HepG2 (cell line): ENCODE measurements around the gene PALM3. TPM values are rescaled to one million over a fixed set of nuclear protein-coding genes. Genes with fewer than 3 reads are reported as not detected.

Experiments used
- FOSL2 ChIP-seq: sonication (generic); formaldehyde crosslinking; IDR thresholded peaks from 2 replicates; pipeline ENCODE4 v1.4.0; 2020; ENCODE audit warnings: missing genetic modification reagents
- FOXM1 ChIP-seq: sonication (generic); formaldehyde crosslinking; IDR thresholded peaks from 2 replicates; pipeline ENCODE4 v1.5.0; 2020; ENCODE audit warnings: missing genetic modification reagents
- PHF8 ChIP-seq: sonication (generic); formaldehyde crosslinking; IDR thresholded peaks from 2 replicates; pipeline ENCODE4 v1.5.0; 2020; ENCODE audit warnings: missing genetic modification reagents
- PPARG ChIP-seq: conservative IDR thresholded peaks from 2 replicates; pipeline ENCODE4 v1.6.1; 2016; ENCODE audit warnings: missing biosample characterization, missing genetic modification reagents
- SMAD1 ChIP-seq: sonication (generic); formaldehyde crosslinking; IDR thresholded peaks from 2 replicates; pipeline ENCODE4 v1.4.0; 2020; ENCODE audit warnings: missing genetic modification reagents, low read depth, mild to moderate bottlenecking, borderline replicate concordance
- USF2 ChIP-seq, 2 experiments: sonication (generic) in 1 of 2; formaldehyde crosslinking in 1 of 2; IDR thresholded peaks; 2 replicates each; pipeline versions ENCODE4 v1.5.1 to v1.6.1; 2011 to 2020; ENCODE audit warnings: borderline replicate concordance in 1 of 2, low read depth in 1 of 2, low read length in 1 of 2, mild to moderate bottlenecking in 1 of 2, missing genetic modification reagents in 1 of 2, moderate library complexity in 1 of 2
- YEATS2 ChIP-seq: sonication (generic); formaldehyde crosslinking; IDR thresholded peaks from 2 replicates; pipeline ENCODE4 v1.4.0; 2020; ENCODE audit warnings: missing genetic modification reagents, borderline replicate concordance
- ZNF17 ChIP-seq: sonication (generic); formaldehyde crosslinking; IDR thresholded peaks from 2 replicates; pipeline ENCODE4 v1.5.0; 2020; ENCODE audit warnings: mild to moderate bottlenecking, missing genetic modification reagents
- polyA plus RNA-seq, 8 experiments: library from polyadenylated mRNA; depleted of rRNA in 3 of 8; stranded (reverse) in 7 of 8; unstranded in 1 of 8; fragments of >200 nt; fragmentation: Illumina TruSeq in 4 of 8; extraction: Trizol in 4 of 8; gene quantifications; 2 replicates each; pipeline versions ENCODE4 v1.2.1 to v1.2.3, GENCODE V29; 2011 to 2016; ENCODE audit warnings: low read depth in 4 of 8, missing spikeins in 1 of 8, mixed read lengths in 1 of 8; ENCODE audit not compliant: insufficient read depth in 1 of 8
- total RNA-seq, 5 experiments: library from RNA; depleted of rRNA; stranded (reverse); fragments of >200 nt; fragmentation: Illumina TruSeq; extraction: Trizol; gene quantifications; 2 replicates each; pipeline ENCODE4 v1.2.3, GENCODE V29; 2016; ENCODE audit warnings: low read depth in 1 of 5
- TF ChIP-seq, protein P1 (sequence below): sonication (generic); formaldehyde crosslinking; IDR thresholded peaks from 2 replicates; pipeline ENCODE4 v1.4.0; 2020; ENCODE audit warnings: mild to moderate bottlenecking, missing genetic modification reagents, borderline replicate concordance
- TF ChIP-seq, protein P2 (sequence below): sonication (generic); formaldehyde crosslinking; IDR thresholded peaks from 2 replicates; pipeline ENCODE4 v1.4.0; 2020; ENCODE audit warnings: mild to moderate bottlenecking, missing genetic modification reagents
- TF ChIP-seq, protein P3 (sequence below): sonication (generic); formaldehyde crosslinking; IDR thresholded peaks from 2 replicates; pipeline ENCODE4 v1.5.0; 2020; ENCODE audit warnings: mild to moderate bottlenecking, missing genetic modification reagents

The PALM3 gene
- total and polyA plus RNA-seq, 2 of the 13 experiments (the other 11 are each of a cell fraction or from before 2014, with no cell fraction given) = 0.79 to 2.4 TPM

- TF ChIP-seq, protein P1, sequence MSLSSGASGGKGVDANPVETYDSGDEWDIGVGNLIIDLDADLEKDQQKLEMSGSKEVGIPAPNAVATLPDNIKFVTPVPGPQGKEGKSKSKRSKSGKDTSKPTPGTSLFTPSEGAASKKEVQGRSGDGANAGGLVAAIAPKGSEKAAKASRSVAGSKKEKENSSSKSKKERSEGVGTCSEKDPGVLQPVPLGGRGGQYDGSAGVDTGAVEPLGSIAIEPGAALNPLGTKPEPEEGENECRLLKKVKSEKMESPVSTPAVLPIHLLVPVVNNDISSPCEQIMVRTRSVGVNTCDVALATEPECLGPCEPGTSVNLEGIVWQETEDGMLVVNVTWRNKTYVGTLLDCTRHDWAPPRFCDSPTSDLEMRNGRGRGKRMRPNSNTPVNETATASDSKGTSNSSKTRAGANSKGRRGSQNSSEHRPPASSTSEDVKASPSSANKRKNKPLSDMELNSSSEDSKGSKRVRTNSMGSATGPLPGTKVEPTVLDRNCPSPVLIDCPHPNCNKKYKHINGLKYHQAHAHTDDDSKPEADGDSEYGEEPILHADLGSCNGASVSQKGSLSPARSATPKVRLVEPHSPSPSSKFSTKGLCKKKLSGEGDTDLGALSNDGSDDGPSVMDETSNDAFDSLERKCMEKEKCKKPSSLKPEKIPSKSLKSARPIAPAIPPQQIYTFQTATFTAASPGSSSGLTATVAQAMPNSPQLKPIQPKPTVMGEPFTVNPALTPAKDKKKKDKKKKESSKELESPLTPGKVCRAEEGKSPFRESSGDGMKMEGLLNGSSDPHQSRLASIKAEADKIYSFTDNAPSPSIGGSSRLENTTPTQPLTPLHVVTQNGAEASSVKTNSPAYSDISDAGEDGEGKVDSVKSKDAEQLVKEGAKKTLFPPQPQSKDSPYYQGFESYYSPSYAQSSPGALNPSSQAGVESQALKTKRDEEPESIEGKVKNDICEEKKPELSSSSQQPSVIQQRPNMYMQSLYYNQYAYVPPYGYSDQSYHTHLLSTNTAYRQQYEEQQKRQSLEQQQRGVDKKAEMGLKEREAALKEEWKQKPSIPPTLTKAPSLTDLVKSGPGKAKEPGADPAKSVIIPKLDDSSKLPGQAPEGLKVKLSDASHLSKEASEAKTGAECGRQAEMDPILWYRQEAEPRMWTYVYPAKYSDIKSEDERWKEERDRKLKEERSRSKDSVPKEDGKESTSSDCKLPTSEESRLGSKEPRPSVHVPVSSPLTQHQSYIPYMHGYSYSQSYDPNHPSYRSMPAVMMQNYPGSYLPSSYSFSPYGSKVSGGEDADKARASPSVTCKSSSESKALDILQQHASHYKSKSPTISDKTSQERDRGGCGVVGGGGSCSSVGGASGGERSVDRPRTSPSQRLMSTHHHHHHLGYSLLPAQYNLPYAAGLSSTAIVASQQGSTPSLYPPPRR (CRISPR knock-in tag) = peak; percentile 23; the same call in 1 of the 2 replicates
- TF ChIP-seq PPARG (no peak), SMAD1 (CRISPR knock-in tag) (no peak), PHF8 (CRISPR knock-in tag) (peak; percentile 61), FOXM1 (CRISPR knock-in tag) (no peak), YEATS2 (CRISPR knock-in tag) (no peak), USF2 (IDR thresholded peaks at IDR 0.05; ENCODE audit: low read depth, low read length) (no peak), USF2 (CRISPR knock-in tag; IDR thresholded peaks at IDR 0.05; ENCODE audit: borderline replicate concordance) (no peak), FOSL2 (CRISPR knock-in tag) (no peak), ZNF17 (CRISPR knock-in tag) (no peak)
- TF ChIP-seq, protein P2, sequence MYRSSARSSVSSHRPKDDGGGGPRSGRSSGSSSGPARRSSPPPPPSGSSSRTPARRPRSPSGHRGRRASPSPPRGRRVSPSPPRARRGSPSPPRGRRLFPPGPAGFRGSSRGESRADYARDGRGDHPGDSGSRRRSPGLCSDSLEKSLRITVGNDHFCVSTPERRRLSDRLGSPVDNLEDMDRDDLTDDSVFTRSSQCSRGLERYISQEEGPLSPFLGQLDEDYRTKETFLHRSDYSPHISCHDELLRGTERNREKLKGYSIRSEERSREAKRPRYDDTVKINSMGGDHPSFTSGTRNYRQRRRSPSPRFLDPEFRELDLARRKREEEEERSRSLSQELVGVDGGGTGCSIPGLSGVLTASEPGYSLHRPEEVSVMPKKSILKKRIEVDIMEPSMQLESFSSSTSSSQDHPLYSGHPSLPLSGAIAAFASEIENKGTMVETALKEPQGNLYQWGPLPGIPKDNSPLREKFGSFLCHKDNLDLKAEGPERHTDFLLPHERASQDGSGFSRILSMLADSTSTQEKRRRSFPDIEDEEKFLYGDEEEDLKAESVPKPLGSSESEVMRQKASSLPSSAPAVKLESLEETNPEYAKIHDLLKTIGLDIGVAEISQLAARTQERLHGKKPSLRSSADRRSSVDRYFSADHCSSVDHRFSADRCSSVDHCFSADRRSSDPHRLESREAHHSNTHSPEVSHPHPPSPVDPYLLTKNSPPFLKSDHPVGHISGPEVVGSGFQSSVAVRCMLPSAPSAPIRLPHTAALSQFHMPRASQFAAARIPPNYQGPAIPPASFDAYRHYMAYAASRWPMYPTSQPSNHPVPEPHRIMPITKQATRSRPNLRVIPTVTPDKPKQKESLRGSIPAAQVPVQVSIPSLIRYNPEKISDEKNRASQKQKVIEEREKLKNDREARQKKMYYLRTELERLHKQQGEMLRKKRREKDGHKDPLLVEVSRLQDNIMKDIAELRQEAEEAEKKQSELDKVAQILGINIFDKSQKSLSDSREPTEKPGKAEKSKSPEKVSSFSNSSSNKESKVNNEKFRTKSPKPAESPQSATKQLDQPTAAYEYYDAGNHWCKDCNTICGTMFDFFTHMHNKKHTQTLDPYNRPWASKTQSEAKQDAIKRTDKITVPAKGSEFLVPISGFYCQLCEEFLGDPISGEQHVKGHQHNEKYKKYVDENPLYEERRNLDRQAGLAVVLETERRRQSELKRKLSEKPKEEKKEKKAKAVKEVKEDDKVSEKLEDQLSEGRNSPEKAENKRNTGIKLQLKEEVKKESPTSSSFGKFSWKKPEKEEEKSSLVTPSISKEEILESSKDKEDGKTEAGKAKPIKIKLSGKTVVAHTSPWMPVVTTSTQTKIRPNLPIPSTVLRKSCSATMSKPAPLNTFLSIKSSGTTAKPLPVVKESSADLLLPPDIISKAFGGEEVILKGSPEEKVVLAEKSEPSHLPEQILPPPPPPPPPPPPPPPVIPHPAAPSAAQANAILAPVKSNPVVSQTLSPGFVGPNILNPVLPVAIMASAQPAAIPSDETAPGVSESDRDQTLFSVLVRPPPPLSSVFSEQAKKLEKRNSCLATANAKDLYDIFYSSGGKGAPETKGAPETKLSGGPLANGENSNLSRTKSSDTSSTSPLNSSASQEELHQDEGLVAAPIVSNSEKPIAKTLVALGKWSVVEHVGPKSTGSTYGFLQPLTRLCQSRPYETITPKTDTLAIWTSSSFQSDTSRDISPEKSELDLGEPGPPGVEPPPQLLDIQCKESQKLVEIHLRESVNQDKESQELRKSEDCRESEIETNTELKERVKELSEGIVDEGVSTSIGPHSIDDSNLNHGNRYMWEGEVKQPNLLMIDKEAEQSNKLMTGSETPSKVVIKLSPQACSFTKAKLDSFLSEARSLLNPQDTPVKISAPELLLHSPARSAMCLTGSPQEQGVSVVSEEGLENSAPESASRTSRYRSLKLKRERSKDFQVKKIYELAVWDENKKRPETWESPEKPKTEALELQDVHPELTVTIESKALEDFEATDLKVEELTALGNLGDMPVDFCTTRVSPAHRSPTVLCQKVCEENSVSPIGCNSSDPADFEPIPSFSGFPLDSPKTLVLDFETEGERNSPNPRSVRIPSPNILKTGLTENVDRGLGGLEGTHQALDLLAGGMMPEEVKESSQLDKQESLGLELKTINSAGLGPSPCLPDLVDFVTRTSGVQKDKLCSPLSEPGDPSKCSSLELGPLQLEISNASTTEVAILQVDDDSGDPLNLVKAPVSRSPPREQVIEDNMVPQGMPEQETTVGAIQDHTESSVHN (CRISPR knock-in tag) = no peak
- TF ChIP-seq, protein P3, sequence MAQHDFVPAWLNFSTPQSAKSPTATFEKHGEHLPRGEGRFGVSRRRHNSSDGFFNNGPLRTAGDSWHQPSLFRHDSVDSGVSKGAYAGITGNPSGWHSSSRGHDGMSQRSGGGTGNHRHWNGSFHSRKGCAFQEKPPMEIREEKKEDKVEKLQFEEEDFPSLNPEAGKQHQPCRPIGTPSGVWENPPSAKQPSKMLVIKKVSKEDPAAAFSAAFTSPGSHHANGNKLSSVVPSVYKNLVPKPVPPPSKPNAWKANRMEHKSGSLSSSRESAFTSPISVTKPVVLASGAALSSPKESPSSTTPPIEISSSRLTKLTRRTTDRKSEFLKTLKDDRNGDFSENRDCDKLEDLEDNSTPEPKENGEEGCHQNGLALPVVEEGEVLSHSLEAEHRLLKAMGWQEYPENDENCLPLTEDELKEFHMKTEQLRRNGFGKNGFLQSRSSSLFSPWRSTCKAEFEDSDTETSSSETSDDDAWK (CRISPR knock-in tag) = no peak
Measured at GRCh38 chr19:14091081-14091812, 29.4 kb upstream of the PALM3 start (continued).
